ENCODE measurements around the gene EPG5.

The EPG5 gene

GRCh38 chr18:45980229-45980628 lies 13.1 kb upstream of the EPG5 start:
- H2AFZ ChIP-seq (ENCODE audit: insufficient read depth, low read length, poor library complexity): no peak overlapping the region
- peaks cover 4% of the 10 kb centered on the region in 2 experiments for H3K36me3 ChIP-seq (ENCODE audit: control insufficient read depth in 1 of 2, insufficient read depth in 2 of 2, low read length in 2 of 2)
- no peaks in the 10 kb centered on the region for H3K9me3 ChIP-seq (ENCODE audit: insufficient read depth, low read depth, low read length)
- H2AK5ac ChIP-seq (ENCODE audit: low read length): no peak overlapping the region
- H2BK5ac ChIP-seq (ENCODE audit: low read depth, low read length, poor library complexity): no peak overlapping the region
- H3K4ac ChIP-seq (ENCODE audit: low read depth, low read length): no peak overlapping the region
- no peak overlapping the region for H3K4me3 ChIP-seq (ENCODE audit: low read depth, low read length)
- H3K14ac ChIP-seq (ENCODE audit: low read length): no peak overlapping the region
- H3K4me2 ChIP-seq (ENCODE audit: low read length): no peak overlapping the region
- H2BK120ac ChIP-seq (ENCODE audit: insufficient read depth, low read length, poor library complexity): no peak overlapping the region
- H4K12ac ChIP-seq (ENCODE audit: low read depth, low read length): no peak overlapping the region
- no peak overlapping the region for H4K8ac ChIP-seq (ENCODE audit: low read depth, low read length)
- no CpG with 5 or more reads among the region's 2 CpGs for WGBS (ENCODE audit: extremely low coverage, insufficient coverage, insufficient read length)
- H3K18ac ChIP-seq (ENCODE audit: low read length): no peak overlapping the region
- no peak overlapping the region for H3K27ac ChIP-seq (ENCODE audit: low read depth, low read length)
- no peak overlapping the region for H3K23ac ChIP-seq (ENCODE audit: low read length)
- peaks cover 4 to 5% of the 10 kb centered on the region in 2 experiments for H3K4me1 ChIP-seq (ENCODE audit: control insufficient read depth in 1 of 2, insufficient read depth in 2 of 2, low read length in 2 of 2)
- H2BK12ac ChIP-seq (ENCODE audit: low read length): no peak overlapping the region
- no peaks in the 10 kb centered on the region for H3K79me1 ChIP-seq (ENCODE audit: low read length)
- no peak overlapping the region for H3K9ac ChIP-seq (ENCODE audit: low read length)
- no peaks in the 10 kb centered on the region for H3K27me3 ChIP-seq (ENCODE audit: insufficient read depth, low read length)
- no peaks in the 10 kb centered on the region for H3K79me2 ChIP-seq (ENCODE audit: control insufficient read depth, insufficient read depth, low read length, poor library complexity)
- peak; percentile 24 to 61 for DNase-seq
- H4K91ac ChIP-seq (ENCODE audit: low read depth, low read length): no peak overlapping the region

DNA sequence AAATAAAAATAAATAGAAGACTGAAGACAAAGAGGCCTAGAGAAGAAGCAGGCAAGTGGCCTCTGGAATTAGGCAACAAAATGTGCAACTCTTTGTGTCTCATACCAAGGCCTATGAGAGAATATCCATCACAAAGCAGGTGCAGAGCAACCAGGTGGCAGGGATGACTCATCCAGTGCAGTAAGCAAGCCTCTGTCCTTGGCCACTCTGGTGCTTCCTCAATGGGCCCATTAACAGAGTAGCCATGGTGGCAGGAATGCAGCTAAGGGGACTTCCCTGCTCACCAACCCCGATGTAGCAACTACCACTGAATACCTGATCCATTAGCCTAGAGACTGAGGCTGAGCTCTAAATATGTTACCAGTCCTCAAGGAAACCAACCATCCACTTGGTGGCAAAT lies 11.0 kb upstream of the EPG5 start:
- no peak overlapping the region for H3K4me2 ChIP-seq (ENCODE audit: low read length)
- no peak overlapping the region for H3K14ac ChIP-seq (ENCODE audit: low read length)
- peaks cover 2% of the 10 kb centered on the region in 2 experiments for H3K36me3 ChIP-seq (ENCODE audit: control insufficient read depth in 1 of 2, insufficient read depth in 2 of 2, low read length in 2 of 2)
- no peak overlapping the region for H2AK5ac ChIP-seq (ENCODE audit: low read length)
- H3K79me1 ChIP-seq (ENCODE audit: low read length): no peaks in the 10 kb centered on the region
- no peaks in the 10 kb centered on the region for H3K9me3 ChIP-seq (ENCODE audit: insufficient read depth, low read depth, low read length)
- H3K4me3 ChIP-seq (ENCODE audit: low read depth, low read length): no peak overlapping the region
- H3K23ac ChIP-seq (ENCODE audit: low read length): no peak overlapping the region
- WGBS (ENCODE audit: extremely low coverage, insufficient coverage, insufficient read length): no CpG with 5 or more reads among the region's 1 CpG
- H3K79me2 ChIP-seq (ENCODE audit: control insufficient read depth, insufficient read depth, low read length, poor library complexity): no peaks in the 10 kb centered on the region
- H3K4me1 ChIP-seq (ENCODE audit: control insufficient read depth in 1 of 2, insufficient read depth in 2 of 2, low read length in 2 of 2): peaks cover 4 to 5% of the 10 kb centered on the region in 2 experiments
- H3K27me3 ChIP-seq (ENCODE audit: insufficient read depth, low read length): no peaks in the 10 kb centered on the region
- no peak overlapping the region for H3K4ac ChIP-seq (ENCODE audit: low read depth, low read length)
- no peak overlapping the region for H4K8ac ChIP-seq (ENCODE audit: low read depth, low read length)
- H2BK5ac ChIP-seq (ENCODE audit: low read depth, low read length, poor library complexity): no peak overlapping the region
- no peak overlapping the region for H4K91ac ChIP-seq (ENCODE audit: low read depth, low read length)
- no peak overlapping the region for H2BK120ac ChIP-seq (ENCODE audit: insufficient read depth, low read length, poor library complexity)
- H3K9ac ChIP-seq (ENCODE audit: low read length): no peak overlapping the region
- no peak overlapping the region for H4K12ac ChIP-seq (ENCODE audit: low read depth, low read length)
- peak; percentile 51 to 60 for DNase-seq
- H3K27ac ChIP-seq (ENCODE audit: low read depth, low read length): no peak overlapping the region
- H3K18ac ChIP-seq (ENCODE audit: low read length): no peak overlapping the region
- H2AFZ ChIP-seq (ENCODE audit: insufficient read depth, low read length, poor library complexity): no peak overlapping the region
- H2BK12ac ChIP-seq (ENCODE audit: low read length): no peak overlapping the region

DNA sequence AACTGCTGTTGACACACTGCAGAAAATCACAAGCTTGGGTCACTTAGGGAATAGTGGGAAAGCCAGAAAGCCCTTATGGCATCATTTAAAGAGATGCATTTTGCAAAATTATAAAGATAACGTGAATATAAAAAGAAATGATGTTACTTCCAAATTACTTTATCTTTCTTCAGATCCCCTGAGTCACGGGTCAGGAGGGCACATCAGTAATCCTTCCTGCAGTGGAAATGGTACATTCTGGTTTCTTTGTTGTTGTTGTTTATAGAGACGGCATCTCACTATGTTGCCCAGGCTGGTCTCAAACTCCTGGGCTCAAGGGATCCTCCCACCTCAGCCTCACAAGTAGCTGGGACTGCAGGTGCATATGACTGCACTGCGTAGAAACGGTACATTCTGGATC lies 9.8 kb upstream of the EPG5 start:
- H2BK5ac ChIP-seq (ENCODE audit: low read depth, low read length, poor library complexity): no peak overlapping the region
- H4K12ac ChIP-seq (ENCODE audit: low read depth, low read length): no peak overlapping the region

GRCh38 chr18:45976566-45976965 lies 9.4 kb upstream of the EPG5 start:
- Histone ChIP-seq H4K91ac (ENCODE audit: low read depth, low read length) (no peak overlapping the region), H3K9ac (ENCODE audit: low read length) (no peak overlapping the region), H3K4me3 (ENCODE audit: low read depth, low read length) (no peak overlapping the region), H2BK120ac (ENCODE audit: insufficient read depth, low read length, poor library complexity) (no peak overlapping the region), H3K18ac (ENCODE audit: low read length) (no peak overlapping the region), H3K4me1 (ENCODE audit: control insufficient read depth in 1 of 2, insufficient read depth in 2 of 2, low read length in 2 of 2) (peaks cover 4 to 5% of the 10 kb centered on the region in 2 experiments), H3K4ac (ENCODE audit: low read depth, low read length) (no peak overlapping the region), H3K79me1 (ENCODE audit: low read length) (no peaks in the 10 kb centered on the region), H2AK5ac (ENCODE audit: low read length) (no peak overlapping the region), H3K4me2 (ENCODE audit: low read length) (no peak overlapping the region), H4K8ac (ENCODE audit: low read depth, low read length) (no peak overlapping the region), H3K27me3 (ENCODE audit: insufficient read depth, low read length) (no peaks in the 10 kb centered on the region), H2BK12ac (ENCODE audit: low read length) (no peak overlapping the region), H2BK5ac (ENCODE audit: low read depth, low read length, poor library complexity) (no peak overlapping the region), H3K14ac (ENCODE audit: low read length) (no peak overlapping the region), H3K9me3 (ENCODE audit: insufficient read depth, low read depth, low read length) (no peaks in the 10 kb centered on the region), H3K27ac (ENCODE audit: low read depth, low read length) (no peak overlapping the region), H3K23ac (ENCODE audit: low read length) (no peak overlapping the region), H3K36me3 (ENCODE audit: control insufficient read depth in 1 of 2, insufficient read depth in 2 of 2, low read length in 2 of 2) (no peaks in the 10 kb centered on the region), H2AFZ (ENCODE audit: insufficient read depth, low read length, poor library complexity) (no peak overlapping the region), H3K79me2 (ENCODE audit: control insufficient read depth, insufficient read depth, low read length, poor library complexity) (no peaks in the 10 kb centered on the region), H4K12ac (ENCODE audit: low read depth, low read length) (no peak overlapping the region)
- no peak for DNase-seq
- WGBS (ENCODE audit: extremely low coverage, insufficient coverage, insufficient read length): no CpG with 5 or more reads among the region's 1 CpG

More for the DNA sequence above, 9.8 kb upstream of the EPG5 start:
- Histone ChIP-seq H3K4ac (ENCODE audit: low read depth, low read length) (no peak overlapping the region), H2BK12ac (ENCODE audit: low read length) (no peak overlapping the region), H3K79me2 (ENCODE audit: control insufficient read depth, insufficient read depth, low read length, poor library complexity) (no peaks in the 10 kb centered on the region), H4K91ac (ENCODE audit: low read depth, low read length) (no peak overlapping the region), H3K4me1 (ENCODE audit: control insufficient read depth in 1 of 2, insufficient read depth in 2 of 2, low read length in 2 of 2) (peaks cover 4 to 5% of the 10 kb centered on the region in 2 experiments), H3K23ac (ENCODE audit: low read length) (no peak overlapping the region), H3K9ac (ENCODE audit: low read length) (no peak overlapping the region), H4K8ac (ENCODE audit: low read depth, low read length) (no peak overlapping the region), H3K36me3 (ENCODE audit: control insufficient read depth in 1 of 2, insufficient read depth in 2 of 2, low read length in 2 of 2) (no peaks in the 10 kb centered on the region), H3K27me3 (ENCODE audit: insufficient read depth, low read length) (no peaks in the 10 kb centered on the region), H3K4me3 (ENCODE audit: low read depth, low read length) (no peak overlapping the region), H2BK120ac (ENCODE audit: insufficient read depth, low read length, poor library complexity) (no peak overlapping the region), H3K79me1 (ENCODE audit: low read length) (no peaks in the 10 kb centered on the region), H2AFZ (ENCODE audit: insufficient read depth, low read length, poor library complexity) (no peak overlapping the region), H3K4me2 (ENCODE audit: low read length) (no peak overlapping the region), H3K9me3 (ENCODE audit: insufficient read depth, low read depth, low read length) (no peaks in the 10 kb centered on the region), H3K27ac (ENCODE audit: low read depth, low read length) (no peak overlapping the region), H3K14ac (ENCODE audit: low read length) (no peak overlapping the region), H3K18ac (ENCODE audit: low read length) (no peak overlapping the region), H2AK5ac (ENCODE audit: low read length) (no peak overlapping the region)
- no peak for DNase-seq
- WGBS (ENCODE audit: extremely low coverage, insufficient coverage, insufficient read length): no CpG with 5 or more reads among the region's 5 CpGs

All from trophoblast cell (in vitro differentiated cells and primary cell).